Limb (tissue), 2 donors: ENCODE results near the gene ANAPC5.
"Not testable (repeated sequence)": the region's sequence is repeated elsewhere in the genome, so short reads cannot be mapped to it uniquely, and the experiment has no call there.

Source experiments
- DNase-seq, 2 donors: peaks; one replicate each; pipeline ENCODE4 v3.0.0-alpha.2; 2016; ENCODE audit errors: extremely low spot score in 2 of 2

ANAPC5 gene

DNA sequence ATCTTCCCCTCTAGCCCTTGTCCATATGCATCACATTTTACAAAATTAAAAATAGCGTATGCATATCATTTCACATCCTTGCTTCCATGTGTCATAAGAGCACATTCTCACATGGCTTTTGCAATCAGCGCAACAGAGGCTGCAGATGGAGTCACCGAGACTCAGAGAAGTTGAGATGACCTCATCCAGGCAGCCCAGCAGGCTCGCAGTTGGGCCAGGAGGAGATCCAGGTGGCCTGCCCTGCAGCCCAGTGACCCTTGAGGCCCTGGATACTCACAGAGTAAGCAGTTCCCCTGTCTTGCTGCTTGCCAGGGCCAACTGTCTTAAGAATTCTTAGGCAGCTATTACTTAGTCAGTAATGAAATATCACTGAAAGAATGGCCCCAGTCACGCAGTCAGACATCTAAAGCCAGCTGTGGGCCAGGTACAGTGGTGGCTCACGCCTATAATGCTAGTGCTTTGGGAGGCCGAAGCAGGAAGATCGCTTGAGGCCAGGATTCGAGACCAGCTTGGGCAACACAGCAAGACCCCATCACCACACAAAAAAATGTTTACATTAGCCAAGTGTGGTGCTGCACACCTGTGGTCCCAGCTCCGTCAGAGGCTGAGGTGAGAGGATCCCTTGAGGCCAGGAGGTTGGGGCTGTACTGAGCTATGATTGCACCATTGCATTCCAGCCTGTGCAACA is 64.8 kb downstream of the ANAPC5 start:
- no peak for DNase-seq

DNA sequence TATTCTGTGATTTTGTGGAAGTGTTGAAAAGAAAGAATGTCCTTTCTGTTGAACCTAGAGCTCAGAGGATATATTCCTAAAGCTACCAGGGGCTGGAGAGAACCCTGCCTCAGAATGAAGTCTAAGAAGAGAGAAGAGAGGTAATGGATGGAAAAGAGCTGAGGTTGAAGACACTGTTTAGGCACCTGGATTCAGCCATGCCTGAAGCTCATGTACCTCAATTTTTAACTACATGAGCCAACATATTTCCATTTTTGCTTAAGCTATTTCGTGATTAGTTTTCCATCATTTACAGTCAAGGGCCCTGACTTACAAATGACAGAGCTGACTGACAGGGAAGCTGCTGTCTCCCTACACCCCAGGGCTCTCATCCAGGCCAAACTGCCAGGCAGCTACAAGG is 66.4 kb downstream of the ANAPC5 start:
- DNase-seq: no peak

DNA sequence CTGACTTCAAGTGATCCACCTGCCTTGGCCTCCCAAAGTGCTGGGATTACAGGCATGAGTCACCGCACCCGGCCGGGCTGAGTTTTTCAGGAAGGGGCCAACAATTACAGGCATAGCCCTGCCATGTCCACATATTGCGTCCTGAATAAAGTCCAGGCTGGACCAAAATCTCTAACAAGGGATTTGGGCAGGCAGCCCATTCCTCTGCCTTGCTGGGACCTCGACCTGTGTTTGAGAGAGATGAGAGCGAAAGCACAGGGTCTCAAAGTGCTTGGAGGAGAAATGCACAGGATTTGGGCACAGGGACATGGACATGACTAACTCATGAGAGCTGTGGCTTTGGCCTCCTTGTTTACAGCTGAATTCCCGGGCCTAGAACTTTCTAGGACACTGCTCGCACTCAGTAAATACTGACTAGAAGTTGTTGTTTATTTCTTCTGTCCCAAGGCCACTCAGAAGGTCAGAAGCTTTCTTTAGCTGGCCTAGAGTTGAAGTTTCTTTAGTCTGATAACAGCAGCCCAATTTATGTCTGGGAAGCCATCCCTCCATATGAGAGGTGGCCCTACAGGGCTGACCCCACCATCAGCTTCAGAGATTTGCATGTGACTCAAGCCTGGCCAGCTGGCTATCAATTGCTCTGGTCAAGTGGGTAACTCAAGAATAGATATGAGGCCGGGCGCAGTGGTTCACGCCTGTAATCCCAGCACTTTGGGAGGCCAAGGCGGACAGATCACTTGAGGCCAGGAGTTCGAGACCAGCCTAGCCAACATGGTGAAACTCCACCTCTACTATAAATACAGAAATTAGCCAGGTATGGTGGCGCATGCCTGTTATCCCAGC is 67.4 kb downstream of the ANAPC5 start:
- DNase-seq: no peak

DNA sequence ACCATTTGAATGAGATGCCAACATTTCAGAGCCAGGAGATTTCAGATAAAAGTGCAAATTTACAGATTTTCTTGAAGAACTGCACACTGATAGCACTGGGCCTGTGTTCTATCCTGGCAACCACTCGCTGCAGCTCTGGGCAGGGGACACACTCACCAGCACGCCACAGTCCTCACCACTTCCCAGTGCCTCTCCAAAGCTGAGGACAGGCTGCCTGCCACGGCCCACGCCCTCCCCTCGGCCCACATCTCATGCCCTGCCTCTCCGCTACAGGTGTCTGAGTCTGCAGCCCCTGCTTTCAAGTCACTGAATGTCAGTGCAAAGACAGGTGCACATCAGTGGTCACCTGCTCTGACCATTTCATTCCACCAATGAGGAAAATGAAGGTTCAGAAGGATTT is 68.4 kb downstream of the ANAPC5 start:
- DNase-seq: no peak

GRCh38 chr12:121283388-121283787 is 68.8 kb downstream of the ANAPC5 start:
- no peak for DNase-seq

GRCh38 chr12:121282910-121283309 is 69.3 kb downstream of the ANAPC5 start:
- DNase-seq: not testable (repeated sequence)

- DNase-seq: no peak
These were observed 70.0 kb downstream of the ANAPC5 start for GRCh38 chr12:121282072-121282742.

DNA sequence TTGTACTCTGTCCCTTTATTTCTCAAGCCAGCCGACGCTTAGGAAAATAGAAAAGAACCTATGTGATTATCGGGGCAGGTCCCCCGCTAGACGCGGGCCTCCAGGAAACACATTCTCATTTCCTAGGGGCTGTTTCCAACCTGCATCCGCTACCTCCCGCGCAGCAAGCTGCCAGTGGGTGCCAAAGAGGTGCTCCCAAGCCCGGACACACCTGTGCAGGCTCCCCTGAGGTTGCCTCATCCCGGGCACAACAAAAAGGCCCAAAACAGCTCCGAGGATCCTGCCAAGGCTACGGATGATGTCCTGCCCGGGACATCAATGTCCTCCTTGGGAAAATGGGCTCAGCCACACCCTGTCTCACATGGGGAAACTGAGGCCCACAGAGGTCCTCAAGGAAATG is 71.1 kb downstream of the ANAPC5 start:
- not testable (repeated sequence) for DNase-seq

DNA sequence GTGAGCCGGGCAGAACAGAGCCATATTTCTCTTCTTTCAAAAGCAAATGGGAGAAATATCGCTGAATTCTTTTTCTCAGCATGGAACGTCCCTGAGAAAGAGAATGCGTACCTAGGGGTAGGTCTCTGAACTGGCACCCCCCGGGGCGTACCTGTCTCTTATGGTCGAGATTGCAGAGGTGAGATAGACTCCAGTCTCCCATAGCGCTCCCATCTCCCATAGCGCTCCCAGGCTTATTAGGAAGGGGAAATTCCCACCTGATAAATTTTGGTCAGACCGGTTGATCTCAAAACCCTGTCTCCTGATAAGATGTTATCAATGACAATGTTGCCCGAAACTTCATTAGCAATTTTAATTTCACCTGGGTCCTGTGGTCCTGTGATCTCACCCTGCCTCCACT is 71.7 kb downstream of the ANAPC5 start:
- not testable (repeated sequence) for DNase-seq

DNA sequence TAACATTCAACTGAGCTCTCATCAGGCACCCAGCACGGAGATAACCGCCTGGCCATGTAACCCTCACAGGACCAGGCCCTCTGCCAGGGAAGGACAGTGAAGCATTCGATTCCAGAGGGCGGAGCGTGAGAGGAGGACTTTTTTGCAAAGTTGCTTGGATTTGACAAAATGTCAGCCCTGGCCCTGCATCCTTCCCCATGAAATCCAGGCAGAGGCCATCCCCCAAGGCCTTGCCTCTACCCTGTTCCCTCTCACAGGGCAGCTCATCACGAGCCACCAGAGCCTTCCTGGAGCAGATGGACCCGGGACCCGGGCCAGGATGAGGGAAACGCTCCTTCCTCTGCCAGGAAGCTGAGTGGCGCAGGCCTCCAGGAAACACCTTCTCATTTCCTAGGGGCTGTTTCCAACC is 72.7 kb downstream of the ANAPC5 start:
- no peak for DNase-seq

DNA sequence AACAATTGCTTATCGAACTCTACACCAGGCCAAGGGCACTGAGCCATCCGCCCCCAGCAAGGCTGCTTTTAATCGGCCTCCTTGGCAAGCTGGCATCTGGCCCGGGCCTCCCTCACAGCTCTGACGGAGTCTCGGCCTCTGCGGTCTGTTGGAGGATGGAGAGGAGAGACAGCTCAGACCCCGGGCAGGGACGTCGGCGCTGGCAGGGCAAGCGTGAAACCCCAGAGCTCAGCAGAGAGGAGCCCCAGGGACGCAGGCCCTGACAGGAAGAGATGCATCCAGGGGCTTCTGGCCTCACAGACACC is 73.2 kb downstream of the ANAPC5 start:
- DNase-seq: no peak

DNA sequence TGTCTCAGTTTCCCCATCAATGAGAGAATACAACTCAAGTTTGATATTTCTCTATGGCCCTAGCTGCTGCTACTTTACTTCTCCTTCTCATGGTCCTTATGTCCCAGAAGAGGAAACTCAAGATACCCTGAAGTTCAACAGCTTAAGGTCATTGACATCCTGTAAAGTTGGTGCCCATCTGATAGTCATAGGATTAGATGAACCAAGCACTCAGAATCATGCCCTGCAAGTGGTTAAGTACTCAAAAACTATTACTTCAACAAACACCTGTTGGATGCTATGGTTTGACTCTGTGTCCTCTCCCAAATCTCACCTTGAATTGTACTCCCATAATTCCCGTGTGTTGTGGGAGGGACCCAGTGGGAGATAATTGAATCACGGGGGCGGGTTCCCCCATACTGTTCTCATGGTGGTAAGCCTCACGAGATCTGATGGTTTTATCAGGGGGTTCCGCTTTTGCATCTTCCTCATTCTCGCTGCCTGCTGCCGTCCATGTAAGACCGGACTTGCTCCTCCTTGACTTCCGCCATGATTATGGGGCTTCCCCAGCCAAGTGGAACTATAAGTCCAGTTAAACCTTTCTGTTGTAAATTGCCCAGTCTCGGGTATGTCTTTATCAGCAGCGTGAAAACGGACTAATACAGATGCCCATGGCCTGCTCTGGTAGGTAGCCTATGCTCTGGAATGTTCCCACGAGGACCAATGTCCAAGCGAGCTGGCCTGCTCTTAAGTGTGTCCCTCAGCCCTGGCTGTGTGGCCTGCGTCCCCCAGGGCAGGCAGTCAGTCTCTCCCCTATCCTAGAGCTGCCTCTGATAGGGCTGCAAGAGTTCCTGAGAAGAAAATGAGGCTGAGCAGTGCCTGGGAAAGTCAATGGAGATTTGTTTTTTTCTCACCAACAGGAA is 73.8 kb downstream of the ANAPC5 start:
- no peak for DNase-seq

- DNase-seq: no peak
These were observed 74.8 kb downstream of the ANAPC5 start for GRCh38 chr12:121277374-121277759.

GRCh38 chr12:121274036-121274763 is 78.0 kb downstream of the ANAPC5 start:
- DNase-seq: no peak

DNA sequence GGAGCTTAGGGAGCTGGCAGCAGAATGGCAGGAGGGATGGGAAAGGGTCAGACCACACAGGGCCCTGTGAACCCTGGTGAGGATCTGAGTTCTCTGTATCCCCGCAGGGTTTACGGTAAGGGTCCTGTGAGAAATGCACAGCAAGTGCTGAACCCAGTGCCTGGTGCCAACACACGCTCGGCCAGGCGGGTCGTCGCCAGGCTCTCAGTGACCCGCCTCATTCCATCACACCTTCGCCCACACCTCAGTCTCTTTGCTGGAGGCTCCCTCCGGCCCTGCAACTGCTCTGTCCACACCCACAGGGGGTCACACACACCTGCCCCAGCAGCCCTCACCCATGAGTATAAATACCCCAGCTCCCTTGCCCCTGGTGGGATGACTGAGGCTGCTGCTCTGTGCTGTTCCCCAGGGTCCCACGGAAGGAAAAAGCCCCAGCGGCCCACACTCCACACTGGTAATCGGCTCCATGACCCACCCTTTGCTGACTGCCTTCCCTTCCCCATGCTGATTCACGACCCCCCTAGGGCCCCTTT is 78.8 kb downstream of the ANAPC5 start:
- no peak for DNase-seq

- no peak for DNase-seq
These were observed 84.4 kb downstream of the ANAPC5 start for GRCh38 chr12:121267822-121268221.

- DNase-seq: no peak
These were observed 87.2 kb downstream of the ANAPC5 start for GRCh38 chr12:121264951-121265515.

DNA sequence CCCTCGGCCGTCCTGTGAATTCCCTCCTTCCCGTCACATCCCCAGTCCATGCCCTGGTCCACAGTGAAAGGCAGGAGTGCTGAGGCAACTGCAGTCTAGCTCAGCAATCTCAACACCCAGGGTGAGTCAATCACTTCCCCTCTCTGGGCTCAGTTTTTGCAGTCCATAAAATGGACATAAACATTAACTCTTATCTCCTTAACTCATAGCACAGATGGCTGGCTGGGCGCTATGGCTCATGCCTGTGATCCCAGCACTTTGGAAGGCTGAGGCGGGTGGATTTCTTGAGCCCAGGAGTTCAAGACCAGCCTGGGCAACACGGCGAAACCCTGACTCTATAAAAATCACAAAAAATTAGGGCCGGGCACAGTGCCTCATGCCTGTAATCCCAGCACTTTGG is 88.1 kb downstream of the ANAPC5 start:
- no peak for DNase-seq

DNA sequence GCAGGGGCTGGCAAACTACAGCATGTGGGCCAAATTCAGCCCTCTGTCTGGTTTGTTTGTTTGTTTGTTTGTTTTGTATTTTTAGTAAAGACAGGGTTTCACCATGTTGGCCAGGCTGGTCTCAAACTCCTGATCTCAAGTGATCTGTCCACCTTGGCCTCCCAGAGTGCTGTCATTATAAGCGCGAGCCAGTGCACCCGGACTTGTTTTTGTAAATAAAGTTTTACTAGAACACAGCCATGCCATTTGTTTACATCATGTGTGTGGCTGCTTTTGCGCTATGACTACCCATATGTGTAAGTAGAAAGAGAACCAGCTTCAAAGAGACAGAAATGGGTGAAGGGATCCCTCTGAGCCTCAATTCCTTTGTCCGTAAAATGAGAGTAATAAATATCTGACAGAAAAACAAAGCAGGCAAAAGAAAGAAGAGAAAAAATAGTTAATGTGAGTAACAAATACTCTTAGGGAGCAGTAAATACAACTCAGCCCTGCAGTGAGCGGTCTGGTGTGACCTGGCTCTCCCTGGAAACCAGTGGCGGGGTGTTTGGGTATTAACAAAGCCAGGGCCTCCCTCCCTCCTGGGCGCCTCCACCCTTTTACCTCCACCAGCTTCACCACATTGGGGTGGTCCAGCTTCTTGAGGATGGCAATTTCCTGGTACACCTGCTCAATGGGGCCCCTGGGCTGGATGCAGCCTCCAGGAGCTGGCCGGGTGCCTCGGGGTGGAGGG is 88.8 kb downstream of the ANAPC5 start:
- DNase-seq: no peak

DNA sequence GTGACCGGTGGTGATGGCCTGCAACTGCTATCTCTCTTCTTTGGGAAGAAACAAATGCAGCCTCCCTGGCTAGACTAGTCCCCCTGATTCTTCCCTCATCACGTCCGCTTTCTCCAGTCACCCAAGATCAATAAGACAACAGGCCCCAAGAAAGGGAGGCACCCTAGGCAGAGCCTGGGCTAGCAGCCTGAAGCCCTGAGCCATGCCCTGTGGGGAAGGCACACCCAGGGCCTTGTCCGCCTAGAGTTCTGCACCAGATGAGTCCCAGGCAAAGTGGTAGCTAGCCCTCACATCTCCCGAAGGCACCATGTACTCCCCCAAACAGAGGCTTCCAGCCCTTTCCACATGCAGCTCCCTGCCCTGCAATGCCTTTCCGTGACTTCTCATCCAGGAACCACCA is 90.8 kb downstream of the ANAPC5 start:
- no peak for DNase-seq
